HG03457 (cell line): ENCODE measurements around the gene CCM2.
A peak's percentile ranks its signal among the peaks of the same experiment; 100 is the strongest.

Experiments used
- ATAC-seq: cut with Tn5 transposase; IDR thresholded peaks from one replicate; pipeline ENCODE4 v1.9.1; 2021; ENCODE audit warnings: moderate number of reproducible peaks; ENCODE audit not compliant: unreplicated experiment

Gene CCM2

DNA sequence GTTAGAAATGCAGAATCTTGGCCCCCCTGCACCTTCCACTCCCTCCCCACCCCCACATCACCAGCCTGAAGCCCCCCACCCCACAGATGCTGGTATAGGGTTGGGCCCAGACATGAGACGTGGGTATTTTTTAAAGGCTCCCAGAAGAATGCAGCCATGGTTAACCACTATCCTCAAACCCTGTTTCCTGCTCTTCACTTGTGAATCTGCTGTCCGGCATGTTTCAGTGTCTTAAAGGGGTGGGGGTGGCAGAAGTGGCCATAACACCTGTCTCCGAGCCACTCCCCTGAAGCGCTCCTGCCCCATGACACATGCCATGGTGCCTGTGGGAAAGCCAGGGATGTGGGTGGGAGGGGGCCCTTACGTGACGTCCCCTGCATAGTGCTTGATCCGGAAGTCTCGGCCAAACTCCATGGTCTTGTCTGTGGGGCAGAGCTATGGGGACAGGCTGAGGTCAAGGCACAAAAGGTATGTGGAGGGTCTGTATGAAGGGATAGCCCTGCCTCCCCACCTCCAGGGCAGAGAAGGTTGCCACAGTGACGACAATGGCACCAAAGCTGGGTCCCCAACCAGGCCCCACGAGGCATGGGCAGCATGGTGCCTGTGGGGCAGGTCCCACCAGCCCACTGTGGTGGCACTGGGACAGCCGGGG is 30.8 kb upstream of the CCM2 start:
- ATAC-seq, result no peak

DNA sequence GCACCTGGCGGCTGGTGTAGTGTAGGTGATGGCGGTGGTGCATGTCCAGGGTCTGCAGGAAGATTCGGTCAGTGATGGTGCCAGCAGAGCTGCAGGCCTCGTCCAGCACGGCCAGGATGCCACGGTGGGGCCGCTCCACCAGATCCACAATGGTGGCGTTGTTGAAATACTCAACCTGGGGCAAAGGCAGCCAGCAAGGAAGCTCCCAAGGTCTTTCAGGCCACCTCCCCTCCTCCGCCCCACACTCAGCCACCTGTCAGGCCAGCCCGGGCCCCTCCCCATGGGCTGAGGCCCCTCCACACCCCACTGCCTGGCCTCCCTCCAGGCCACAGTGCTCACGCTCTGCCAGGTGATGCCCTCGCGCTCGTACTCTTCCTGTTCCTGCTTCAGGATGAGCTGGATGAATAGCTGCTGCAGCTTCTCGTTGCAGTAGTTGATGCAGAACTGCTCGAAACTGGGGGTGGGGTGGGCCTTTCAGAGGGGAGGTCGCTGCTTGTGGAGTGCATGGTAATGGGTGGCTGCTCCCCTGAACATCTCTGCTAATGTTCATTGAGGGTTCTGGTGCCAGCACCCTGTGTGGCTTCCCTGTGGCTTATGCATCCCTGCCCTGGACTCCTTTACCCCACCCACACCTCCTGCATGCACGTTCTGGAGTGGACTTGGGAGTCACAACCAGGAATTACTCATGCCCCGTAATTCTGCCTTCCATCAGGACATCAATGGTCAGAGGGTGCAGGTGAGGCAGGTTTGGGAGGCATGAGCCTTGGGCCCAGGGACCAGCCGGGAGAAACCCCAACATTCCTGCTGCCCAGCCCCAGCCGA is 30.1 kb upstream of the CCM2 start:
- no peak for ATAC-seq

DNA sequence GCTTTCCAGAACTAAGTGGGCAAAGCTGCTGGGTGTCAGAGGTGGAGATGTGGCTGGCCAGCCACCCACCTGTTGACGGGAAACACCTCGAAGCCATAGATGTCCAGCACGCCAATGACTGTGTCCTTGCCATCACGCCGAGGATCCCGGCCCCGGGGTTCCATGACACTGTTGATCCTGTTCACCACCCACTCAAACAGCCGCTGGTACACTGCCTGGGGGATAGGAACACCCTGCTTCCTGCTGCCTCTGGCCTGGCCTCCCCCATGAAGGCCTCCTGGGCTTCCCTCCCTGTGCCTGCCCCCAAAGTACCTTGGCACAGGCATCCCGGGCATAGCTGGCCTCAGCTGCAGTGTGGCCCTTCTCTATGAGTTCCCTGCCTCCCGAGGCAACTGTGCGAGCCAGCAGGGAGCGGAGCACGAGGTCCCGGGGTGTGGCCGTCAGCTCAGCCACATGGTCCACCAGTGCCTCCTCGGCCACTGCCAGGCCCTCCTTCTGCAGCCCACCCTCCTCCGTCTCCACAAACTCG is 29.4 kb upstream of the CCM2 start:
- no peak for ATAC-seq

DNA sequence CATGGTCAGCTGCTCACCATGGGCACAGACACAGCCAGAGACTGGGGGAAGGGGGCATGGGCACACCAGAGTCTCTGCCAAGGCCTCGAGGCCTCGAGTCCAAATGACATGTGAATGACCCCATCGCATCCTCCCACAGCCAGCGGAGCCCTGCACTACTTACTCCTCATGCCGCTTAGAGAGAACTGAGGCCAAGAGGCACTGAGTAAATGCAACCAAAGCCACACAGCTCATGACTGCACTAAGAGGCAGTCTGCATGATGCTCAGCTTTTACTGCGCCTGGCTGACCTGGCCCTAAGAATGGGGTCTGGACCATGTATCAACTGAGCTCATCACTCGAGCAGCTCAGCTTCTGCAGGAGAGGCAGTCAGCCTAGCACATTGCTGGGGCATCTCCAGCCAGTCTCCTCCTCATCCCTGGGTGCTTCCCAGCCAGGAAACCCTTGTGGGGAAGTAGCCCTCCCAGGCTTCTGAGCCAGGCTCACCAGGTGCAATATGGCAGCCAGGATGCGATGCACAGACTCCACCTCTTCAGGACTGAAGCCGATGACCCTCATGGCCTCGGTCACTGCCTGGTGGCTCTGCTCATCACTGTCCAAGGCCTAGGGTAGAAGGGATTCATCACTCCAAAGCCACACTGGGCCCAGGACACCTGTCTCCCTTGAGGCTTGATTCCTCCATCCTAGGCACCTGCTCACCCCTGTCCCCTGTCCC is 28.7 kb upstream of the CCM2 start:
- no peak for ATAC-seq

DNA sequence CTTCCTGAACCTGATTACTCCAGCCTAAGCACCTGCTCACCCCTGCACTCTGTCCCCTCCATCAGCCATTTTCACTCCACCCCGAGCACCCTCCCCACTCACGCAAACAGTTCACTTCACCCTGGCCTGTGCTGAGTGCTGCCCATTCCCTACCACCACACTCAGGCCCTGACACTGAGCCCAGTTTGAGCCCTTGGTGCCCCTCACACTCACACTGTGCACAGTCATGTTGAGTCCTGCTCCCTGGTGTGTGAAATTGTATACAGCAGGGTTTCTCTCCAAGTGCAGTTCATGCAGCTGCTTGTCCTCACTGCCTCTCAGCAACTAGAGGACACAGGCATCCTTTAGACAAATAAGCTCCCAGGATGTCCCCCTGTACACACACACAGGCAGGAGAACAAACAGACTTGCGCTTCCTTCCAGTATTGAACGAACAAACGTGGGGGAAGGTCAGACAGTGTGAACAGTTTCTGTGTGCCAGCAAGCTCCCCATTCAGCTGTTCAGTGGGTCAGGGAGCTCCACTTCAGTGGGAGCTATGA is 28.0 kb upstream of the CCM2 start:
- ATAC-seq, result no peak

DNA sequence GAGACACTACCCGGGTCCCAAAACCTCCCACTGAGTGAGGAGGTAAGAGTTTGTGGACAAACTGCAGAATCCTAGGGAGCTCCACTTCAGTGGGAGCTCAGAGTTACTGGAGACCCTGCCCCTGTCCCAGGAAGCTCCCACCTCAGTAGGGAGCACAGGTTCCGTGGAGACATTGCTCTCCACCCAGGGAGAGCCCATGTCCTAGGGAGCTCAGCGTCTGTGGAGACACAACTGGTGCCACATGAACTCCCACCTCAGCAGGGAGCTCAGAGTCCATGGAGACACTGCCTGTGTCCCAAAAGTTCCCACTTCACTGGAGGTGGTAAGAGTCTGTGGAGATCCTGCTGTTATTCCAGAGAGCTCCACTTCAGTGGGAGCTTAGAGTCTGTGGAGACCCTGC is 27.4 kb upstream of the CCM2 start:
- ATAC-seq, result no peak

DNA sequence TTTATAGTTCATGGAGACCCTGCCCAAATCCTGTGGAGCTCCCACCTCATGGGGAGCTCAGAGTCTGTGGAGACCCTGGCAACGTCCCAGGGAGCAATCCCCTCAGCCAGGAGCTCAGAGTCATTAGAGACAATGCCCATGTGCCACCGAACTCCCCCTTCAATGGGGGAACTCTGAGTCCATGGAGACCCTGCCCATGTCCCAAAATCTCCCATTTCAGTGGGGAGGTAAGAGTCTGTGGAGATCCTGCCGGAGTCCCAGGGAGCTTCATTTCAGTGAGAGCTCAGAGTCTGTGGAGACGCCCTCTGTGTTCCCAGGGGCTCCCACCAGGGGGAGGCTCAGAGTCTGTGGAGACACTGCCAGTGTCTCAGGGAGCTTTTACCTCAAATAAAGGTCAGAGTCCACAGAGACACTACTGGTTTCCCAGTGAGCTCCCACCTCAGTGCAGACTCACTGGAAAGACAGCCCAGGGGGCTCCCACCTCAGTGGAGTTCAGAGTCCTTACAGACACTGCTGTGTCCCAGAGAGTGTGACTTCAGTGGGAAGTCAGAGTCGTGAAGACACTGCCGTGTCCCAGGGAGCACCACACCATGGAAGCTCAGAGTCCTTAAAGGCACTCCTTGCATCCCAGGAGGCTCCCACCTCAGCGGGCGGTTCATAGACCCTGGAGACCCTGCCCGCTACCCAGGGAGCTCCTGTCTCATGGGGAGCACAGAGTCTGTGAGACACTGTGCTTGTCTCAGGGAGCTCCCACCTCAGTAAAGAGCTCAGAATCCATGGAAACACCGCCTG is 26.2 kb upstream of the CCM2 start:
- ATAC-seq, result no peak

DNA sequence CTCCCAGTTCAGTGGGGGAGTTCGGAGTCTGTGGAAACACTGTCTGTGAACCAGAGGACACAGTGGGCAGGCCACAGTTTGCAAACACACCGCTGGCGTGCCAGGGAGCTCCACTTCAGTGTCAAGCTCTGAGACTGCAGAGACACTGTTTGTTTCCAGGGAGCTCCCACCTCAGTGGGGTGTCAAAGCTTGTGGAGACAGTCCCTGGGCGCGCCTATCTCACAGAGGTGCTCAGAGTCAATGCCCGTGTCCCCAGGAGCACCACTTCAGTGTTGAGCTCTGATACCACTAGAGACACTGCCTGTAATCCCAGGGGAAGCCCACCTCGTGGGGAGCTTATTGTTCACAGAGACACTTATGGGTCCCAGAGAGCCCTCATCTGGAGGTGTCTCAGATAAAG is 25.5 kb upstream of the CCM2 start:
- ATAC-seq, result no peak

DNA sequence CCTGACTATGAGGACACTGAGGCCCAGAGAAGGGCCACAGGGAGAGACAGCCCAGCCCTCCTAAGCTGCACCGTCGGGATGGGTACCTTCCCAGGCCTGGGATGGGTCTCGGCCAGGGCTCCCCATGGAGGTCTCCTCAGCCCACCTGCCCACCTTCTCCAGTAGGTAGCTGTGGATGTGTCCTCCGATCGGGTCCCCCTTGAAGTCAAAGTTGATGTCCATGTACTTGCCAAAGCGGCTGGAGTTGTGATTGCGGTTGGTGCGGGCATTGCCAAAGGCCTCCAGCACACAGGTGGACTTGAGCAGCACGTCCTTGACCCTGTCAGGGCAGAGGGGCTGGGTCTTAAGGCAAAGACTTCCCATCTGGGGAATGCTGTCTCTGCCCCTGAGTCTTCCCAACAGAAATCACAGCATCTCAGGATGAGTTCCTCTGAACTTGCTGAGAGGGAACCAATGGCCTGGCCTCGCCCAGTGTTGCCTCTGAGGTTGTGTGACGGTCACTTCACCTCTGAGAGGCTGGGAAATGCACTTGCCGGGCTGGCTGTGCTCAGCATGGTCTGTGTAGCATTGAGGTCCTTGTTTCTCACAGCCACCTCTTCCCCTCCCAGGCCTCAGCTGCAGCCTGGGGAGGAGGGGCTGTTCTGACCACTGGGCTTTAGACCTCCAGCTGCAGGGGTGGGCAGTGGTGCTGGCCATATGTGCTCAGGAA is 24.5 kb upstream of the CCM2 start:
- no peak for ATAC-seq

DNA sequence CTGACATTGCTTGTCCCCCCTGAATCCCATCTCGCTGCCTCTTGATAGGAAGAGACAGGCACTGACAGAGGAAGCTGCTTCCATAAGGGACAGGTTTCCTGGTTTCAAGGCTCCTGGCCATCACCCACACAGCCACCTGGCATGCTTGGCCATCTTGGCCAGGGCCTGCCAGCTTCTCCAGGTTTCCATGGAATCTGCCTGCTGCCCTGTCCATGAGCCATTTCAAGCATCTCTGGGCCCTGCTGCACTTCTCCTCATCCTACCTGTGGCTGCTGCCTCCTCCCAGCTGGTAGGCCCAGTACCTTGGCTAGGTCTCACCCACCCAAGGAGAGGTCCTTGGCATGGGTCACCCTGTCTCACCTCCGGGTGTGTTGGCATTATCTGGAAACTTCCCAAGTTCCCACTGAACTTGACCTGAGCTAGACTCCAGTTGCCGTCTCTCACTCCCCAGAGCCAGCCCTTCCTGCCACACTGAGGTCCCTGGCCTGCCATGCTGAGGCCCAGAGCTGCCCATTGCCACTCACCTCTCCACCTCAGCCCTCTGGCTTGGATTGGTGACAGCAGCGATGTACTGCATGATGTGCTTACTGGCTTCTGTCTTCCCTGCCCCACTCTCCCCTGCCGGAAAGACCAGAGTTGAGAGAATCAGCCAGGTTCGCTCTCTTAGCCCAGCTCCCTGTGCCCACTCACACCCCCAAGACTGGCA is 23.8 kb upstream of the CCM2 start:
- ATAC-seq, result no peak

DNA sequence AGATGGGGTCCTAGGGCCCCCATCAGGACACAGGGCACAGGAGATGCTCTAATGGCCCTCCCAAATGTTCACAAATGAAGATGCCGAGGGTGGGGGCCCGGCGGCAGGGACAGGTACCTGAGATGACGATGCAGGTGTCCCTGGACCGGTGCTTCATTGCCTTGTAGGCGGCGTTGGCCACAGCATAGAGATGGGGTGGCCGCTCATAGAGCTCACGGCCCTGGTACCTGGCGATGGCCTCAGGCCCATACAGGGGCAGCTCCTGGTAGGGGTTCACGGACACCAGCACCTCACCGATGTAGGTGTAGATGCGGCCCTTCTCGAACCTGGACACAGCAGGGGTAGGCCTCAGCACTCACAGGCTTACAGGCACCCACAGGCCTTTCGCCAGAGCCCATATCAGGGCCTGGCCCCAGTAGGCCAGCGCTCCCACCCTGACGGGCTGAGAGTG is 23.2 kb upstream of the CCM2 start:
- ATAC-seq, result no peak

DNA sequence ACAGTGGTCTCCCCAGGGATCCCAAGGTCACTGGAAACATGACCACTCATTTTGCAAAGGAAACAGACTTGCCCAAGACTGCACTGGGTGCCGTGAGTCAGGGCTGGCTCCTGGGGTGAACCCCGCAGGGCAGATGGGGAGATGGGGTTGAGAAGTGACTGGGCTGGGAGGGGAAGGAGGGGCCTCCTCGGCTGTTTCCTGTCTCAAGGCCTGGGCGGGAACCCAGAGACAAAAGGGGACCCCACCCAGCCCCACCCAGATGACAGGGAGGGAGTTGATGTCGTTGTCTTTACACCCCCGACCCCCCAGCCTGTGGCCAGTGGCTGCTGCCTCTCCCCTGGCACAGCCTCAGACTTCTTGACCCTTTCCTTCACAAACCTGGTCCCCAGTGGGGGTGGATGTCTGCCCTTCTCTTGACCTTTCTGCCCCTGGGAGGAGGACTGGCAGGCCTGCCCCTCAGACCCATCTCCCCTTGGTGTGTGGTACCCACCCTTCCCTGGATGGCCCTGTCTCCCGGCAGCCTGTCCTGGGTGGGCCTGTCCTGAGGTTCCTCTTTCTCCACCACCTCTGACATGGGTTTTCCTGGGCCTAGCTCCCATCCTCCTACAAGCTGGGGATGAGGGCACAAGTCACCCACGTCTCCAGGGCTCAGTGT is 22.6 kb upstream of the CCM2 start:
- no peak for ATAC-seq

DNA sequence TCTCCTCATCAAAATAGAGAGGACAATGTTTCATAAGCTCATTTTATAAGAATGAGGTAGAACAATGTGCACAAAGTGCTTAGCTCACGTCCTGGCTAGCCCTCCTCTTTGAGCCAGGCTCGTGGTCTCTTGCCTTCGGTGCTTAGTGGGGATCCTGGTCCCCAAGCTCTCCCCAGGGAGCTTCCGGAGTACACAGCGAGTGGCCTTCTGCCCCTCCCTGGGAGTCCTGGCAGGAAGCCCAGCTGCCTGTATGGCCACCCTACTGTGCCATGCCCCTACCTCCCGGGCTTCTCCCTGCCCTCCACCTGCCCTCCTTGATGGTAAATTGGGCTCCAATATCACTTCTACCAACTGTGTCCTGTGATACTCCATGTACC is 22.1 kb upstream of the CCM2 start:
- no peak for ATAC-seq

DNA sequence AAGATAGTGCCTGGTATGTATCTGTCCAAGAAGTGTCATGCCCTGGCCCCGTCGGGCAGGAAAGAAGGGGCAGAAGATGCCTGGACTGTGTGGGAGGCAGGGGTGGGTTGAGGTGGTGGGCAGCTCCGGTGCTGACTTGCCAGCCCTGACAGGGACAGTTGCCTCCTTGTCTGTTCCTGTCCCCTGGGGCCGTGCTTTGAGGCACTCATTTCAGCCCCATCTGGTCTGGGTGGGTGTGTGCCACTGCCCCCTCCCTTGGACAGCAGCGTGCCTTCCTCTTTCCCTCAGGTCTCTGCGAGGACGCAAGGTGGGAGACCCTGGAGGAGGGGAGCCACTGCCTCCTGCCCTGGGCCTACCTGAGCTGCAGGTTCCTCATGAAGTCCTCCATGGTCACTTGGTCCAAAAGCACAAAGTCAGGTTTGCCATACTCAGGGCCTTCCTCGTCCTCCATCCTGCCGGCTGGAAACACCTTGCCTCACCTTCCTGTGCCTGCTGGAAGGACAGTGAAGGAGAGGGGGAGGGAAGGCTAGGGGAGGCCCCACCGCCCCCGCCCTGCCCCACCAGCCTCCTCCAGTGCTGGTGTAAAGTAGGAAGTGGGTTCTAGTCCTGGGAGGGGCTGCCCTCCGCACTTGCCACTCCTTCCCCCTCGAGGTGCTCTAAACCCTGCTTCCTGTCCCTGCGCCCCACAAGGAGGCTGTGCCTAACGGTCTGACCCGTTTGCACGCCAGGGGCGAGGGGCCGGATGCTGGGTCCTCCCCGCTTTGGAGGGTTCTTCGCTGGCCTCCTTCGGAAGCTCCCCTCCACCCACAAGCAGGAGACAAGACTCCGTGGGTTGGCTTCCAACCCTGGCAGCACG is 21.3 kb upstream of the CCM2 start, which contains the start of gene MYO1G:
MYO1G (minus strand) TSS at position 505 of the 856 bp plus-strand sequence; CDS start at position 451, 54 bp downstream.
- ATAC-seq, result peak; percentile 48

DNA sequence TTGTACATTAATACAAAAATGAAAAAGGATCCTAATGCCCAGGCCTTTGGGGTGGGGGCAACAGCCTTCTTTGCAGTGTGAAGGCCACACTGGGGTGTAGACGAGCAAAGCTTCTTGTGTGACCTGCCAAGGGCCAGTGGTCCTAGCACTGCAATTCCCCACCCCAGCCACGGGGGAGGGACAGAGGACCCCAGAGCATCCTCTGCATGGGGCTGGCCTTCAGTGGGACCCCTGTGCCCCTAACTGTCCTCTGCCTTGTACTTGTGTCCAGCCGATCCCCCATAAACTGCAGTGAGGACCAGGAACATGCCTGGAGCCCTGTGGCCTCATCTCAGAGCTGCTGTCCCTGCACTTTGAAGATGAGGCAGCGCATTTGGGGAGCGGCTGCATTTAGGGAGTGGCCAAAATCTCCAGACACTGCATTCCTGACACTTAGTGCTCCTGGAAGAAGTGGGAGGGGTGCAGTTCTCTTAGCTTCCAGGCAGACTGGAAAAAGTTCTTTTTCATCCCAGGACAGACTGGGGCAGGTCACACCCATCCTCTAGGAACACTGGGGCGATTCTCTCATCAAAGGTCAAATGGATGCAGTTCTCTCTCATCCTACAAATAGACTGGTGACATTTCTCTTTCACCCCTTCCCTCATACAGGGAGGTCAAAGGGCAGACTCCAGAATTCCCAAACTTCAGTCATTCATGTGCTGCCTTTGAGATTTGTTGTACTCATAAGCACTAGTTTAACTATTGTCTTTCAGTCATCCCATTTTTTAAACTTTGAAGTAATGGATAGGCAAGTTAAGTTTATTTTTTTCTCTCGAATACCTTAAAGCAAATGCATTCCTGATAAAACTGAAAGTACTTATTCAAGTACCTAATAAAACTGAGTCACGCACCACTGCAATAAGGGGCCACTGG is 20.3 kb upstream of the CCM2 start:
- ATAC-seq, result no peak

DNA sequence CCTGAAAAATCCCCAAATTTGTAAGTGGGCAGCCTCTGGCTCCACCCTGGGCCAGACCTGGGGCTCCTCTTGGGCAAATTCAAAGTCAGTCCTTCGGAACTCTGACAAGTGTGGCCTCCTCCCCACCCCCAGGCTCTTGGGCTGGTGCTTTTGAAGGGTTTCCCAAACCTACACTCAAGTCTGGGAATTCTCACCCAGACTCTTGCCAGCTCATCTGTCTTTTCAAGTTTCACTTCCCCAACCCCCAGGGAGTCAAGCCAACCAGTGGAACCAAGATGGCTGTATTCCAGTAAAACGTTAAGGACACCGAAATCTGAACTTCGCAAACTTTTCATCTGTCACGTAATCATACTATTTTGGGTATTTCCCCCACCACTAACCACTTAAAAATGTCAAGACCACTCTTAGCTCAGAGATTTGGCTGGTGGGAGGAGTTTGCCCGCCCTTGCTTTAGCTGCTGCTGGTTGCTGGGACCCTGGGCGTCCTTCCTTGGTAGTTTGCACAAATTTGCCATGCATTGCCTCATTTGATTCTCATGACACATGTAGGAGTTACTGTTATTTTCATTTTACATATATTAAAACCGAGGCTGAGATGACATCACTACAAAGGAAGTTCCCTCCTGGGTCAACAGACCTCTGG is 19.5 kb upstream of the CCM2 start:
- peak; percentile 38 for ATAC-seq
